PC-3 (cell line): ENCODE data around the gene PIEZO2. TPM values are rescaled to one million over a fixed set of nuclear protein-coding genes. Genes with fewer than 3 reads are reported as not detected.
"Not testable (repeated sequence)": the region's sequence is repeated elsewhere in the genome, so short reads cannot be mapped to it uniquely, and the experiment has no call there.

Experiments
- ATAC-seq: fragments of 200-7000 bp; cut with Tn5 transposase; 2 replicates; pipeline ENCODE4 v1.9.1; 2020; ENCODE audit warnings: mild to moderate bottlenecking, moderate library complexity
- BruUV-seq: library from RNA; stranded (reverse); fragments of 400-500 nt; replicated peaks from 2 replicates; lab custom pipeline; 2021; lab: Mats Ljungman, UMichigan
- CTCF ChIA-PET: fragments of 300-600 bp; sonication (Branson Sonifier 250); formaldehyde crosslinking; loops from one replicate; lab custom pipeline; 2022; ENCODE audit warnings: antibody characterized with exemption; lab: Charles Lee
- POLR2A ChIA-PET: fragments of 300-600 bp; sonication (Branson Sonifier 250); formaldehyde crosslinking; loops from one replicate; lab custom pipeline; 2022; ENCODE audit warnings: antibody characterized with exemption; ENCODE audit not compliant: unreplicated experiment; lab: Charles Lee
- DNase-seq: peaks from one replicate; pipeline ENCODE4 v3.0.0-alpha.2; 2015
- H2AFZ ChIP-seq: fragments of 300-600 bp; sonication (generic); 2 replicates; pipeline ENCODE4 v1.6.0; 2016; ENCODE audit warnings: antibody characterized with exemption, low read length
- H3F3A ChIP-seq: fragments of 300-600 bp; sonication (generic); one replicate; pipeline ENCODE4 v1.6.0; 2017; ENCODE audit warnings: antibody characterized with exemption, low read length, control low read depth, mild to moderate bottlenecking; ENCODE audit not compliant: unreplicated experiment
- H3K27ac ChIP-seq: fragments of 300-600 bp; sonication (generic); 2 replicates; pipeline ENCODE4 v1.5.1; 2016; ENCODE audit warnings: mild to moderate bottlenecking, low read length
- H3K27me3 ChIP-seq: fragments of 300-600 bp; sonication (generic); 2 replicates; pipeline ENCODE4 v1.6.1; 2016; ENCODE audit warnings: low read length, mixed read lengths
- H3K36me3 ChIP-seq: fragments of 300-600 bp; sonication (generic); 2 replicates; pipeline ENCODE4 v1.6.1; 2016; ENCODE audit warnings: low read depth, mixed run types, low read length, mixed read lengths
- H3K4me1 ChIP-seq: fragments of 300-600 bp; sonication (generic); 2 replicates; pipeline ENCODE4 v1.5.1; 2016; ENCODE audit warnings: low read length; ENCODE audit not compliant: insufficient read depth
- H3K4me2 ChIP-seq: fragments of 300-600 bp; sonication (generic); 2 replicates; pipeline ENCODE4 v1.6.0; 2016; ENCODE audit warnings: low read length
- H3K4me3 ChIP-seq: fragments of 300-600 bp; sonication (generic); 2 replicates; pipeline ENCODE4 v1.5.1; 2016; ENCODE audit warnings: mild to moderate bottlenecking, low read length, mixed read lengths
- H3K79me2 ChIP-seq: fragments of 300-600 bp; sonication (generic); 2 replicates; pipeline ENCODE4 v1.6.1; 2017; ENCODE audit warnings: low read length, mixed read lengths
- H3K9ac ChIP-seq: fragments of 300-600 bp; sonication (generic); 2 replicates; pipeline ENCODE4 v1.6.0; 2016; ENCODE audit warnings: mild to moderate bottlenecking, low read length
- H3K9me2 ChIP-seq: fragments of 300-600 bp; sonication (generic); replicated peaks from 2 replicates; pipeline ENCODE4 v1.6.1; 2016; ENCODE audit warnings: mixed run types, low read length, mixed read lengths
- H3K9me3 ChIP-seq: fragments of 300-600 bp; sonication (generic); 2 replicates; pipeline ENCODE4 v1.6.1; 2016; ENCODE audit warnings: low read length, mixed read lengths
- H4K20me1 ChIP-seq: fragments of 300-600 bp; sonication (generic); 2 replicates; pipeline ENCODE4 v1.6.1; 2016; ENCODE audit warnings: low read length, mixed read lengths
- EZH2 ChIP-seq: fragments of 300-600 bp; sonication (generic); IDR thresholded peaks from one replicate; pipeline ENCODE4 v1.6.1; 2017; ENCODE audit warnings: antibody characterized with exemption, mild to moderate bottlenecking, low read length; ENCODE audit not compliant: unreplicated experiment
- EZH2phosphoT487 ChIP-seq: fragments of 300-600 bp; sonication (generic); IDR thresholded peaks from 2 replicates; pipeline ENCODE4 v1.6.1; 2018; ENCODE audit warnings: mild to moderate bottlenecking, antibody characterized with exemption, low read length, borderline replicate concordance
- intact Hi-C: fragments of 100-400 bp; cut with micrococcal nuclease; formaldehyde crosslinking; loops from 2 replicates; pipeline ENCODE4 v1.9.0; 2023
- total RNA-seq: library from RNA; depleted of rRNA; stranded (reverse); fragments of >200 nt; gene quantifications from 2 replicates; pipeline ENCODE4 v1.2.3, GENCODE V29; 2014
- TF ChIP-seq, protein P1 (sequence below): fragments of 300-600 bp; sonication (generic); conservative IDR thresholded peaks from 2 replicates; pipeline ENCODE4 v1.5.1; 2017; ENCODE audit warnings: antibody characterized with exemption, low read depth, mild to moderate bottlenecking, low read length

The PIEZO2 gene
- total RNA-seq, 1 experiment from 2014 or later, result not detected

DNA sequence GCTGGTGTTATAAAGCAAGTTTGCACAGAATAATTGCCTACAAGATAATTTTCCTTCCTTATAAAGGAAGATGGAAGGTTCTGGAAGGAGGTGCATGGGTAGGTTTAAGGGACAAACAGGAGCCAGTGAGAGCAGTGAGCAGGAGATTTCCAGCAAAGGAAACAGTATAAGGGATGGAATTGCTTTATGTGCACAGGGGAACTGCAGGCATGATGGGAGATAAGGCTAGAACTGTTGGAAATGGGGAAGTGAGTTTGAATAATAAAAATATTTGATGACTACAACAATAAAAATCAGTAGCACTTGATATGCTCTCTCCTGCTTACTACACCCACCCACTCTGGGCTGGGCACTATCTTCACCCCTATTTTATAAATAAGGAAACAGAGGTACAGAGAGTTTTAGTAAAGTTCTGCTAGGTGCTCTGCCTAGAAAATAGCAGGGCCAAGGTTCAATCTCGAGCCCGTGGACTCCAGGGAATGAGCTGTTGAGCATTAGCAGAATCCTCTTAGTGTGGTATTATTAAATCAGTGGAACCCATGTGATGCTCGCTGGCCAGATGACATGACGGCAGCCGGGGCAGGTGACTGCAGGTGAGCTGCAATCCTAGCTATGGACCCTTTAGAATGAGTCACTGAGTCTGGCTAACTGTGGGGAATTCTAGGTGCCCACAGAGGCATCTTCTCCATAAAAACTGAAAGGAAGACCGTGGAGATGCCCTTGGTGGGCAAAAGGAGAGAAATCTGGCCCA is 302.5 kb downstream of the PIEZO2 start:
- Histone ChIP-seq H3K9me2 (no peaks in the 10 kb centered on the region), H3K27ac (no peak overlapping the region), H2AFZ (no peak overlapping the region), H3K4me2 (no peak overlapping the region), H3K36me3 (no peaks in the 10 kb centered on the region), H3K27me3 (peaks cover 66% of the 10 kb centered on the region), H3K9ac (no peak overlapping the region), H4K20me1 (no peaks in the 10 kb centered on the region), H3F3A (no peaks in the 10 kb centered on the region), H3K4me1 (no peaks in the 10 kb centered on the region), H3K4me3 (no peak overlapping the region), H3K79me2 (no peaks in the 10 kb centered on the region), H3K9me3 (no peaks in the 10 kb centered on the region)
- ChIA-PET CTCF (no interaction called here), POLR2A (no interaction called here)
- no peak for DNase-seq
- intact Hi-C loops, result no loop called here
- TF ChIP-seq EZH2 (no peak), EZH2phosphoT487 (no peak)
- TF ChIP-seq, protein P1, sequence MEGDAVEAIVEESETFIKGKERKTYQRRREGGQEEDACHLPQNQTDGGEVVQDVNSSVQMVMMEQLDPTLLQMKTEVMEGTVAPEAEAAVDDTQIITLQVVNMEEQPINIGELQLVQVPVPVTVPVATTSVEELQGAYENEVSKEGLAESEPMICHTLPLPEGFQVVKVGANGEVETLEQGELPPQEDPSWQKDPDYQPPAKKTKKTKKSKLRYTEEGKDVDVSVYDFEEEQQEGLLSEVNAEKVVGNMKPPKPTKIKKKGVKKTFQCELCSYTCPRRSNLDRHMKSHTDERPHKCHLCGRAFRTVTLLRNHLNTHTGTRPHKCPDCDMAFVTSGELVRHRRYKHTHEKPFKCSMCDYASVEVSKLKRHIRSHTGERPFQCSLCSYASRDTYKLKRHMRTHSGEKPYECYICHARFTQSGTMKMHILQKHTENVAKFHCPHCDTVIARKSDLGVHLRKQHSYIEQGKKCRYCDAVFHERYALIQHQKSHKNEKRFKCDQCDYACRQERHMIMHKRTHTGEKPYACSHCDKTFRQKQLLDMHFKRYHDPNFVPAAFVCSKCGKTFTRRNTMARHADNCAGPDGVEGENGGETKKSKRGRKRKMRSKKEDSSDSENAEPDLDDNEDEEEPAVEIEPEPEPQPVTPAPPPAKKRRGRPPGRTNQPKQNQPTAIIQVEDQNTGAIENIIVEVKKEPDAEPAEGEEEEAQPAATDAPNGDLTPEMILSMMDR, result no peak
- BruUV-seq, result no TSS peak
- ATAC-seq, result no peak

DNA sequence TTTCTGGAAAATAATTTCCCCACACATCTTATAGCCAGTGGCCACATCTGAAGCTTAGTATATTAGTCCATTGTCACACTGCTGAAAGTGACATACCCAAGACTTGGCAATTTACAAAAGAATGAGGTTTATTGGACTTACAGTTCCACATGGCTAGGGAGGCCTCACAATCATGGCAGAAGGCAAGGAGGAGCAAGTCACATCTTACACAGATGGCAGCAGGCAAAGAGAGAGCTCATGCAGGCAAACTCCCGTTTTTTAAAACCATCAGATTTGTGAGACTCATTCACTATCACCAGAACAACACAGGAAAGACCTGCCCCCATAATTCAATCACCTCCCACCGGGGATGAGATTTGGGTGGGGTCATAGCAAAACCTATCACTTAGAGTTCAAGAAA is 303.3 kb downstream of the PIEZO2 start:
- POLR2A ChIA-PET, ATAC-seq, H2AFZ ChIP-seq, DNase-seq, H4K20me1 ChIP-seq, H3K9ac ChIP-seq, H3K9me3 ChIP-seq, H3K4me3 ChIP-seq, H3K9me2 ChIP-seq, H3K27ac ChIP-seq, H3F3A ChIP-seq, BruUV-seq, CTCF ChIA-PET, H3K36me3 ChIP-seq, H3K4me2 ChIP-seq, H3K4me1 ChIP-seq, H3K79me2 ChIP-seq, intact Hi-C loops: not testable (repeated sequence)
- peaks cover 66% of the 10 kb centered on the region for H3K27me3 ChIP-seq

DNA sequence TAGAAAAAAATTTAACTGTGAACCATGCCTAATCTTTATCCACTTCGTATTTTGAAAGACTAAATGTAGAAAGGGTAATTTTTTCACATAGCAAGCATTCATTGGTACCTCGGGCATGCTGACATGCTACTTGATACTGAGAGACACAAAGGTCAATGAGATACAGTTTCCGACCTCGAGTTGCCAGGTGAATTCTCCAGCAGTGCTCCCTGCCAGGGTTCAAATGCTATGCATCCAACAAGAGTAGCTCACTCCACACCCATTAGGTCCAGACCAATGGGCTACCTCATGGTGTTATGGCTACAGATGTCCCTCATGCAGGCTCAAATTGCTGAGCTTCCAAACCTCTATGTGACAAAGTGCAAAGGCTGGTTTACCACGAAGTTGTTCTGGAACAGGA is 305.8 kb downstream of the PIEZO2 start:
- ATAC-seq (no peak), DNase-seq (no peak)
- H3K27ac ChIP-seq, result no peak overlapping the region
- no peaks in the 10 kb centered on the region for H3K4me1 ChIP-seq
- no peaks in the 10 kb centered on the region for H3F3A ChIP-seq
- BruUV-seq, result no TSS peak
- H3K9ac ChIP-seq, result no peak overlapping the region
- peaks cover 46% of the 10 kb centered on the region for H3K27me3 ChIP-seq
- CTCF ChIA-PET, result no interaction called here
- TF ChIP-seq, protein P1, result no peak
- TF ChIP-seq EZH2phosphoT487, result no peak
- no peak for TF ChIP-seq EZH2
- no peaks in the 10 kb centered on the region for H4K20me1 ChIP-seq
- H2AFZ ChIP-seq, result no peak overlapping the region
- H3K4me2 ChIP-seq, result no peak overlapping the region
- no peak overlapping the region for H3K4me3 ChIP-seq
- intact Hi-C loops, result no loop called here
- no peaks in the 10 kb centered on the region for H3K9me3 ChIP-seq
- 0 out of 2 replicates have a peak, but pooled peaks cover 3% of the 10 kb centered on the region for H3K9me2 ChIP-seq
- no peaks in the 10 kb centered on the region for H3K36me3 ChIP-seq
- POLR2A ChIA-PET, result no interaction called here
- no peaks in the 10 kb centered on the region for H3K79me2 ChIP-seq
